ENCODE results near the gene CPLANE2.
"Not testable (repeated sequence)": the region's sequence is repeated elsewhere in the genome, so short reads cannot be mapped to it uniquely, and the experiment has no call there.

Gene CPLANE2

GRCh38 chr1:16226490-16227179 lies 10.3 kb downstream of the CPLANE2 start:
- DNase-seq = no peak

- DNase-seq = no peak
These were observed 10.9 kb downstream of the CPLANE2 start for GRCh38 chr1:16226129-16226489.

GRCh38 chr1:16224472-16224871 lies 12.5 kb downstream of the CPLANE2 start:
- no peak for DNase-seq

GRCh38 chr1:16222716-16223115 lies 14.3 kb downstream of the CPLANE2 start:
- not testable (repeated sequence) for DNase-seq

- no peak for DNase-seq
These were observed 15.5 kb downstream of the CPLANE2 start for GRCh38 chr1:16221499-16221898.

GRCh38 chr1:16219968-16220500 lies 16.9 kb downstream of the CPLANE2 start:
- no peak for DNase-seq

GRCh38 chr1:16218674-16219071 lies 18.3 kb downstream of the CPLANE2 start:
- DNase-seq = no peak

GRCh38 chr1:16218014-16218673 lies 18.8 kb downstream of the CPLANE2 start:
- DNase-seq = no peak

GRCh38 chr1:16217061-16217785 lies 19.8 kb downstream of the CPLANE2 start:
- DNase-seq = peak; percentile 94

GRCh38 chr1:16215882-16216753 lies 20.9 kb downstream of the CPLANE2 start:
- peak; percentile 88 for DNase-seq

GRCh38 chr1:16215240-16215639 lies 21.7 kb downstream of the CPLANE2 start:
- DNase-seq = not testable (repeated sequence)

GRCh38 chr1:16213544-16213943 lies 23.4 kb downstream of the CPLANE2 start:
- not testable (repeated sequence) for DNase-seq

- no peak for DNase-seq
These were observed 24.0 kb downstream of the CPLANE2 start for GRCh38 chr1:16213013-16213412.

GRCh38 chr1:16212251-16212961 lies 24.6 kb downstream of the CPLANE2 start, which contains the start of gene ARHGEF19:
Gene ARHGEF19, minus strand, starts transcription at chr1:16212652. Its CDS starts 3,598 bp downstream, at chr1:16209054.
- DNase-seq = peak; percentile 92

- no peak for DNase-seq
These were observed 25.2 kb downstream of the CPLANE2 start for GRCh38 chr1:16211824-16212223.

GRCh38 chr1:16210581-16210980 lies 26.4 kb downstream of the CPLANE2 start:
- DNase-seq = no peak

GRCh38 chr1:16209847-16210407 lies 27.1 kb downstream of the CPLANE2 start:
- DNase-seq = no peak

GRCh38 chr1:16209132-16209846 lies 27.7 kb downstream of the CPLANE2 start:
- no peak for DNase-seq

GRCh38 chr1:16208270-16208987 lies 28.6 kb downstream of the CPLANE2 start:
- DNase-seq = no peak
